ENCODE measurements around the gene UACA.
"Not testable (repeated sequence)": the region's sequence is repeated elsewhere in the genome, so short reads cannot be mapped to it uniquely, and the experiment has no call there.

The UACA gene

GRCh38 chr15:70618929-70619328 is 144.4 kb downstream of the UACA start:
- DNase-seq = no peak

GRCh38 chr15:70617911-70618287 is 145.5 kb downstream of the UACA start:
- no peak for DNase-seq

DNA sequence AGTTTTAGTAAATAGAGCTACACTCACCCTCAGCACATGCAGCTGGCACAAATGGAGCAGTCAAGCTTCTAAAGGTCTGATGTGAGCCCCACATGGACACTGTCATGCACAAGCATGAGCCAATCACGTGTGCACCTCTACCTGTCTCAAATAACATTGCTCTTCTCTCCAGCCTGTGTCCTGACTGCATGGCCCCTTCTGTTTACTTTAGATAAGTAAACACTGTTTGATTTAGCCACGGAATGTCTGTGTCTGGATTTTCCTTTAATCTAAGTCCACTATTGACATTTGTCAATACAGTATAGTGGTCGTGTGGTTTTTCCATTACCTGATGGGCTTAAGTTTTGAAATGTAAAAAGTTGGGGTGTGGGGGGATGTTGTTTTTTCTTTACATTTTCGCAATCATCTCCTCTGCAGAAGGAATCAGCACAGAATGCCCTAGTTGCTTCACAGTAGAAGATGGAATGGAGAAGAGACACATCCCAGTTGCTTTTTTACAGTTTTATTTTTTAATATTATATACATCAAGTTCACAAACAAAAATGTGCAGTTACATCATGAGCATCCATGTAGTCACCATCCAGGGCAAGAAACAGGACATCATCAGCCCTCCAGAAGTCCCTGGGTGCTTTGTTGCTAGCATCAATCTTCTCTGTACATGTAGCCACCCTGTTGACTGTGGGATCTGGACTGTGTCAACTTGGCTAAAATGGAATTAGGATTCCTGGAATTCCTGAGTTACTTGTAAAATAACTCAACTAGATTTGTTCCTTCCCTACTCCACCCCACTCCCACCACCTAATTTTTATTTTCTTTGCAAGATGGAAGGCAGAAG is 146.1 kb downstream of the UACA start:
- DNase-seq = no peak

- DNase-seq = not testable (repeated sequence)
Measured at GRCh38 chr15:70616311-70616756, 147.0 kb downstream of the UACA start.

- no peak for DNase-seq
Measured at GRCh38 chr15:70615435-70616310, 147.7 kb downstream of the UACA start.

- no peak for DNase-seq
Measured at GRCh38 chr15:70614221-70614620, 149.1 kb downstream of the UACA start.

GRCh38 chr15:70613271-70613670 is 150.1 kb downstream of the UACA start:
- no peak for DNase-seq

DNA sequence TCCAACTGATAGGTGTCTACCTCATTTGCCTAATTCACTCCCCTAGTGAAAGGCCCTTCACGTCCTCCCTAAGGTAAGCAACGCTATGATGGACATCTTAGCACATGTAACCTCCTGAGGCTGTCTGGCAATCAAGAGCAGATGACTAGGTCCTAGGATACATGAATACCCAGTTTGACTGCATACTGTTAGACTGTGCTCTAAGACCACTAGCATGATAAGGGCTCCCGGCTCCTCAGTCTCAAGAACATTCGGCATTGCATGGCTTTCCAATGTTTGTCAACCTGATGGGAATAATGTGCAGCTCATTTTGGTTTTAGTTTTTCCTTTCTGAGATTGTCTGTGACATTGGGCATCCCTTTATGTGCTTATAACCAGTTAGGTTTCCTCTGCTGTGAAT is 152.1 kb downstream of the UACA start:
- DNase-seq = no peak

DNA sequence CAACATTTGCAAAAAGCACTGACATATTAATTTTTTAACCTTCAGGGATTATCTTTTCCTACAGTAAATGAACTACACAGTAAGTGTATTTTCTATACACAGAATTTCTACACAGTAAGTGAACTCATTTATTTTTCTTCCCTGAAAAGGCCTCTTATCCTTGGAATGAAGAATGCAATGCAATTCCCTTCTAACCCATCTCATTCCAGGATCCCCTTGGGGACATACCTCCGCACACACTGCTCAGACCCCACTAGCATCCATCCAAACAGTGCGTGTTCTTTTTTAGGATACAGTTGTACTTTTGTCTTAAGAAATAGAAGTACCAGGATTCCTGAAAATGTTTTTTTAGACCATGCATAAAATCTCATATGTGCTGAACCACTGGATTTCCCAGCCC is 152.8 kb downstream of the UACA start:
- no peak for DNase-seq

GRCh38 chr15:70609889-70610288 is 153.5 kb downstream of the UACA start:
- no peak for DNase-seq

GRCh38 chr15:70608144-70608543 is 155.2 kb downstream of the UACA start:
- DNase-seq = no peak

- no peak for DNase-seq
Measured at GRCh38 chr15:70605606-70606410, 157.6 kb downstream of the UACA start.

DNA sequence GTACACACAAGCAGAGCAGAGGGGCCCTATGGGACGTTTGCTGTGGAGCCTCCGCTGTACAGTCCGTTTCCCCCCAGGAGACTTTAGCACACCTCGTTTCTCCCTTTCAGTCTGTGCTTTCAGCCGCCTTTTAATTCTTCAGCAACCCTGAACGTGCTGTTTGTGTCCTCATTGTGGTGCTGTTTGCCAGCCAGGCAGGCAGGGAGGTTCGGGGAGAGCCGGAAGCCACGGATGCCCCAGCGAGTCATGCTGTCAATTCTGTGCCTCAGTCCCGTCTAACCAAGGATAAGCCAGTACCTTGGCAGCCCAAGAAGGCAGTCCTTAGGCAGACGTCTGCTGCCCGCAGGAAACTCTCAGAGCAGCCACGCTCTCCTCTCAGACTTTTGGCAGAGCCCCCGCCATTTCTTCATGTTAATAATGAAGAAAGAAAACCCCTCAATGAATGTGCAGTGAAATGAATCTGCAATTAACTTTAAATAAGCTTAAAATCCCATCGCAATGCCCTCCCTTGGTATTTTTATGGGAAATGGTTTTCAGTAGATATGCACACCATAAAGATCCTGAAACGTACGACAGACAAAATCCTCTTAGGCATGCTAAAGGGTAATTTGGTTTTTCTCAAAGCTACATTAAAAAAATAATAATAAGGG is 158.6 kb downstream of the UACA start:
- DNase-seq = no peak

Measured in stimulated activated CD4-positive, alpha-beta T cell treated with anti-CD3 and anti-CD28 coated beads, Interleukin-4, amount 100 ng/mL, for 24 hours (primary cell).